ENCODE measurements around the gene SARDH. TPM values are rescaled to one million over a fixed set of nuclear protein-coding genes. Genes with fewer than 3 reads are reported as not detected.

The SARDH gene
- total RNA-seq, 1 donor from 2014 or later: 1.8 TPM

GRCh38 chr9:133684936-133685361 is 53.2 kb downstream of the SARDH start:
- DNase-seq (ENCODE audit: low read depth): no peak
- H3K4me3 ChIP-seq (ENCODE audit: low read depth, low read length): no peak overlapping the region
- H3K36me3 ChIP-seq (ENCODE audit: control insufficient read depth, insufficient read depth, low read length): no peaks in the 10 kb centered on the region
- peaks cover 9% of the 10 kb centered on the region for H3K27me3 ChIP-seq (ENCODE audit: control insufficient read depth, insufficient read depth, low read length)
- no peak for TF ChIP-seq CTCF (IDR thresholded peaks at IDR 0.05; ENCODE audit: insufficient read depth, low read length, poor library complexity, severe bottlenecking)

GRCh38 chr9:133684121-133684935 is 53.8 kb downstream of the SARDH start:
- H3K27me3 ChIP-seq (ENCODE audit: control insufficient read depth, insufficient read depth, low read length): peaks cover 12% of the 10 kb centered on the region
- no peak for DNase-seq (ENCODE audit: low read depth)
- no peaks in the 10 kb centered on the region for H3K36me3 ChIP-seq (ENCODE audit: control insufficient read depth, insufficient read depth, low read length)
- TF ChIP-seq CTCF (IDR thresholded peaks at IDR 0.05; ENCODE audit: insufficient read depth, low read length, poor library complexity, severe bottlenecking): no peak
- H3K4me3 ChIP-seq (ENCODE audit: low read depth, low read length): no peak overlapping the region

- peaks cover 12% of the 10 kb centered on the region for H3K27me3 ChIP-seq (ENCODE audit: control insufficient read depth, insufficient read depth, low read length)
- no peaks in the 10 kb centered on the region for H3K36me3 ChIP-seq (ENCODE audit: control insufficient read depth, insufficient read depth, low read length)
- TF ChIP-seq CTCF (IDR thresholded peaks at IDR 0.05; ENCODE audit: insufficient read depth, low read length, poor library complexity, severe bottlenecking): no peak
- no peak overlapping the region for H3K4me3 ChIP-seq (ENCODE audit: low read depth, low read length)
- no peak for DNase-seq (ENCODE audit: low read depth)
These were observed 54.5 kb downstream of the SARDH start for GRCh38 chr9:133683586-133684120.

GRCh38 chr9:133682818-133683585 is 55.1 kb downstream of the SARDH start:
- Histone ChIP-seq H3K36me3 (ENCODE audit: control insufficient read depth, insufficient read depth, low read length) (no peaks in the 10 kb centered on the region), H3K4me3 (ENCODE audit: low read depth, low read length) (no peak overlapping the region), H3K27me3 (ENCODE audit: control insufficient read depth, insufficient read depth, low read length) (peaks cover 8% of the 10 kb centered on the region)
- DNase-seq (ENCODE audit: low read depth): no peak
- TF ChIP-seq CTCF (IDR thresholded peaks at IDR 0.05; ENCODE audit: insufficient read depth, low read length, poor library complexity, severe bottlenecking): no peak

- no peak for TF ChIP-seq CTCF (IDR thresholded peaks at IDR 0.05; ENCODE audit: insufficient read depth, low read length, poor library complexity, severe bottlenecking)
- DNase-seq (ENCODE audit: low read depth): no peak
- Histone ChIP-seq H3K27me3 (ENCODE audit: control insufficient read depth, insufficient read depth, low read length) (peaks cover 6% of the 10 kb centered on the region), H3K36me3 (ENCODE audit: control insufficient read depth, insufficient read depth, low read length) (no peaks in the 10 kb centered on the region), H3K4me3 (ENCODE audit: low read depth, low read length) (no peak overlapping the region)
These were observed 56.4 kb downstream of the SARDH start for GRCh38 chr9:133681658-133682306.

Data from kidney epithelial cell (primary cell).